ENCODE data around the gene SHC3. TPM values are rescaled to one million over a fixed set of nuclear protein-coding genes. Genes with fewer than 3 reads are reported as not detected.

The SHC3 gene
- total RNA-seq, 1 experiment from 2014 or later, result 0.66 TPM

GRCh38 chr9:89166852-89167251, 11.8 kb downstream of the SHC3 start:
- Histone ChIP-seq H3K9ac (ENCODE audit: low read length) (no peak overlapping the region), H3K4me1 (ENCODE audit: insufficient read depth, low read length) (no peaks in the 10 kb centered on the region), H4K20me1 (ENCODE audit: low read length) (no peaks in the 10 kb centered on the region), H3K27me3 (ENCODE audit: low read length) (no peaks in the 10 kb centered on the region), H2AFZ (ENCODE audit: low read length) (no peak overlapping the region), H3K79me2 (ENCODE audit: low read length) (no peaks in the 10 kb centered on the region), H3K27ac (ENCODE audit: low read length) (no peak overlapping the region), H3K9me3 (ENCODE audit: low read length) (no peaks in the 10 kb centered on the region), H3K4me2 (ENCODE audit: low read length) (no peak overlapping the region), H3K4me3 (ENCODE audit: low read length) (no peak overlapping the region), H3K36me3 (ENCODE audit: low read depth, low read length) (no peaks in the 10 kb centered on the region), H3K9me2 (replicated peaks; ENCODE audit: low read length) (no peaks in the 10 kb centered on the region), H3F3A (ENCODE audit: low read length, unreplicated experiment) (no peaks in the 10 kb centered on the region)
- intact Hi-C loops (cut with micrococcal nuclease), result no loop called here
- no peak for TF ChIP-seq CTCF (conservative IDR thresholded peaks at IDR 0.05; ENCODE audit: low read depth, low read length)
- TF ChIP-seq EZH2phosphoT487 (IDR thresholded peaks at IDR 0.05; ENCODE audit: borderline replicate concordance, low read length), result no peak
- no peak for TF ChIP-seq EZH2 (IDR thresholded peaks at IDR 0.05; ENCODE audit: low read length, unreplicated experiment)
- no peak for DNase-seq
- BruUV-seq (replicated peaks), result no TSS peak
- ChIA-PET CTCF (no interaction called here), POLR2A (ENCODE audit: unreplicated experiment) (no interaction called here)
- ATAC-seq, result no peak

GRCh38 chr9:89165880-89166279, 12.7 kb downstream of the SHC3 start:
- Histone ChIP-seq H3K9me3 (ENCODE audit: low read length) (no peaks in the 10 kb centered on the region), H3K9me2 (replicated peaks; ENCODE audit: low read length) (no peaks in the 10 kb centered on the region), H3K36me3 (ENCODE audit: low read depth, low read length) (no peaks in the 10 kb centered on the region), H3K4me2 (ENCODE audit: low read length) (no peak overlapping the region), H3K4me3 (ENCODE audit: low read length) (no peak overlapping the region), H3K9ac (ENCODE audit: low read length) (no peak overlapping the region), H2AFZ (ENCODE audit: low read length) (no peak overlapping the region), H4K20me1 (ENCODE audit: low read length) (no peaks in the 10 kb centered on the region), H3K79me2 (ENCODE audit: low read length) (no peaks in the 10 kb centered on the region), H3K27ac (ENCODE audit: low read length) (no peak overlapping the region), H3K27me3 (ENCODE audit: low read length) (no peaks in the 10 kb centered on the region), H3F3A (ENCODE audit: low read length, unreplicated experiment) (no peaks in the 10 kb centered on the region), H3K4me1 (ENCODE audit: insufficient read depth, low read length) (no peaks in the 10 kb centered on the region)
- no peak for TF ChIP-seq EZH2phosphoT487 (IDR thresholded peaks at IDR 0.05; ENCODE audit: borderline replicate concordance, low read length)
- TF ChIP-seq CTCF (conservative IDR thresholded peaks at IDR 0.05; ENCODE audit: low read depth, low read length), result no peak
- no peak for TF ChIP-seq EZH2 (IDR thresholded peaks at IDR 0.05; ENCODE audit: low read length, unreplicated experiment)
- DNase-seq (no peak), ATAC-seq (no peak)
- CTCF ChIA-PET, result no interaction called here
- POLR2A ChIA-PET (ENCODE audit: unreplicated experiment), result no interaction called here
- no TSS peak for BruUV-seq (replicated peaks)
- intact Hi-C loops (cut with micrococcal nuclease), result no loop called here

- DNase-seq (no peak), ATAC-seq (no peak)
- Histone ChIP-seq H3K4me1 (ENCODE audit: insufficient read depth, low read length) (no peaks in the 10 kb centered on the region), H3K27me3 (ENCODE audit: low read length) (no peaks in the 10 kb centered on the region), H3K4me3 (ENCODE audit: low read length) (no peak overlapping the region), H3K79me2 (ENCODE audit: low read length) (no peaks in the 10 kb centered on the region), H3K27ac (ENCODE audit: low read length) (no peak overlapping the region), H3K36me3 (ENCODE audit: low read depth, low read length) (no peaks in the 10 kb centered on the region), H2AFZ (ENCODE audit: low read length) (no peak overlapping the region), H3K9ac (ENCODE audit: low read length) (no peak overlapping the region), H4K20me1 (ENCODE audit: low read length) (no peaks in the 10 kb centered on the region), H3F3A (ENCODE audit: low read length, unreplicated experiment) (no peaks in the 10 kb centered on the region), H3K4me2 (ENCODE audit: low read length) (no peak overlapping the region), H3K9me2 (replicated peaks; ENCODE audit: low read length) (no peaks in the 10 kb centered on the region), H3K9me3 (ENCODE audit: low read length) (no peaks in the 10 kb centered on the region)
- TF ChIP-seq EZH2phosphoT487 (IDR thresholded peaks at IDR 0.05; ENCODE audit: borderline replicate concordance, low read length) (no peak), EZH2 (IDR thresholded peaks at IDR 0.05; ENCODE audit: low read length, unreplicated experiment) (no peak), CTCF (conservative IDR thresholded peaks at IDR 0.05; ENCODE audit: low read depth, low read length) (no peak)
- ChIA-PET POLR2A (ENCODE audit: unreplicated experiment) (no interaction called here), CTCF (no interaction called here)
- intact Hi-C loops (cut with micrococcal nuclease), result no loop called here
- no TSS peak for BruUV-seq (replicated peaks)
Observed at GRCh38 chr9:89165341-89165740, 13.3 kb downstream of the SHC3 start.
